ENCODE results near the gene TEX19. TPM values are rescaled to one million over a fixed set of nuclear protein-coding genes. Genes with fewer than 3 reads are reported as not detected.

TEX19 gene
- total and polyA plus RNA-seq, 2 of the 8 experiments (the other 6 are each of a cell fraction or from before 2014, with no cell fraction given): 0.54 to 0.80 TPM

GRCh38 chr17:82309656-82310570 is 49.1 kb upstream of the TEX19 start:
- no peaks in the 10 kb centered on the region for H3K4me1 ChIP-seq (replicated peaks in 1 of 4; ENCODE audit: control insufficient read depth in 3 of 4, insufficient read depth in 4 of 4, low read length in 3 of 4)
- H3K4me3 ChIP-seq (ENCODE audit: extremely low read depth in 1 of 4, insufficient read depth in 2 of 4, low read depth in 3 of 4, low read length in 4 of 4): no peak overlapping the region
- H2BK12ac ChIP-seq (ENCODE audit: low read depth, low read length): no peak overlapping the region
- H3K27ac ChIP-seq (ENCODE audit: low read depth, low read length): no peak overlapping the region
- POLR2A ChIA-PET (ENCODE audit: partially characterized antibody): interaction anchor here (1.0 kb wide), 1 partner anchor 11 kb away, joined by 6 read pairs; no protein-coding TSS in a partner anchor
- H3K56ac ChIP-seq (replicated peaks; ENCODE audit: insufficient read length, low read depth, low read length): no peak overlapping the region
- H4K8ac ChIP-seq (ENCODE audit: extremely low read depth, insufficient read depth, low read length): 0 out of 2 replicates have a peak overlapping the region, but pooled peaks have one; percentile 8
- no peak overlapping the region for H2BK15ac ChIP-seq (ENCODE audit: low read length)
- peaks cover 0 to 1% of the 10 kb centered on the region in 2 experiments for H4K20me1 ChIP-seq (replicated peaks in 1 of 2; ENCODE audit: control insufficient read depth in 1 of 2, insufficient read depth in 2 of 2, low read length in 2 of 2)
- H2BK120ac ChIP-seq (replicated peaks; ENCODE audit: low read depth, low read length): no peak overlapping the region
- FAIRE-seq: no peak
- H3K79me2 ChIP-seq (ENCODE audit: control insufficient read depth in 1 of 2, insufficient read depth in 2 of 2, low read length in 2 of 2): no peaks in the 10 kb centered on the region
- no peak overlapping the region for H2BK5ac ChIP-seq (ENCODE audit: low read depth, low read length)
- H3K4ac ChIP-seq (replicated peaks; ENCODE audit: insufficient read length, low read depth, low read length): no peak overlapping the region
- no peak overlapping the region for H3K18ac ChIP-seq (ENCODE audit: extremely low read depth, low read length)
- H2AK5ac ChIP-seq (ENCODE audit: low read depth, low read length): no peak overlapping the region
- H2BK20ac ChIP-seq (ENCODE audit: low read length): no peak overlapping the region
- H3K23me2 ChIP-seq (ENCODE audit: low read depth, low read length): no peaks in the 10 kb centered on the region
- H3K79me1 ChIP-seq (ENCODE audit: low read depth, low read length): no peaks in the 10 kb centered on the region
- CTCF ChIA-PET (ENCODE audit: partially characterized antibody): interaction anchor here (0.9 to 4.8 kb wide), 4 partner anchors 8 to 36 kb away, joined by 3 to 28 read pairs (median 5); partner anchors contain the start of gene CSNK1D
- no peaks in the 10 kb centered on the region for H3K9me3 ChIP-seq (ENCODE audit: insufficient read depth in 2 of 2, low read depth in 1 of 2, low read length in 1 of 2)
- H4K5ac ChIP-seq (ENCODE audit: insufficient read length, low read depth, low read length): no peak overlapping the region
- no peak for DNase-seq (ENCODE audit: low read depth in 1 of 2, low spot score in 2 of 2)
- no peak overlapping the region for H3K14ac ChIP-seq (ENCODE audit: insufficient read length)
- H2AFZ ChIP-seq (ENCODE audit: low read length): no peak overlapping the region
- no peak overlapping the region for H3K4me2 ChIP-seq (ENCODE audit: insufficient read depth in 1 of 2, low read depth in 2 of 2, low read length in 2 of 2)
- H3K23ac ChIP-seq (ENCODE audit: insufficient read length): no peak overlapping the region
- H3K36me3 ChIP-seq (ENCODE audit: control insufficient read depth in 2 of 4, insufficient read depth in 4 of 4, low read length in 3 of 4): no peaks in the 10 kb centered on the region; a peak in 1 of 8 replicates
- H4K91ac ChIP-seq (replicated peaks; ENCODE audit: insufficient read length, low read length): peak overlapping the region; percentile 39
- no peaks in the 10 kb centered on the region; a peak in 1 of 7 replicates for H3K27me3 ChIP-seq (replicated peaks in 1 of 4; ENCODE audit: control insufficient read depth in 3 of 4, extremely low read depth in 1 of 4, insufficient read depth in 3 of 4, low read length in 3 of 4)
- WGBS, 2 experiments (ENCODE audit: extremely low coverage in 1 of 2, insufficient coverage in 1 of 2, insufficient read length in 1 of 2, insufficient replicate concordance in 2 of 2, low coverage in 1 of 2, low lambda C conversion rate in 2 of 2, missing lambda C conversion rate in 1 of 2): 86% methylated on average over 27 of the region's 27 CpGs; no CpG with 5 or more reads in 1 of the 2 experiments
- no peak overlapping the region for H3K9ac ChIP-seq (replicated peaks in 1 of 4; ENCODE audit: extremely low read depth in 1 of 4, low read depth in 3 of 4, low read length in 3 of 4)
- TF ChIP-seq CHD1 (IDR thresholded peaks at IDR 0.05; ENCODE audit: low read depth, low read length) (no peak), ZNF274 (IDR thresholded peaks at IDR 0.05; ENCODE audit: borderline replicate concordance, extremely low read depth, low read length) (no peak), SIN3A (conservative IDR thresholded peaks at IDR 0.05 in 1 of 2, IDR thresholded peaks at IDR 0.05 in 1 of 2; ENCODE audit: low read depth in 1 of 2, low read length in 2 of 2) (no peak), POLR2A (IDR thresholded peaks at IDR 0.05; ENCODE audit: control extremely low read depth in 1 of 2, low read depth in 2 of 2, low read length in 2 of 2) (no peak), POLR2AphosphoS5 (IDR thresholded peaks at IDR 0.05; ENCODE audit: low read depth, low read length) (no peak), EZH2 (IDR thresholded peaks at IDR 0.05; ENCODE audit: low read depth, low read length, severe bottlenecking) (no peak), GABPA (IDR thresholded peaks at IDR 0.05; ENCODE audit: borderline replicate concordance, insufficient read depth, low read length) (no peak), EP300 (IDR thresholded peaks at IDR 0.05; ENCODE audit: borderline replicate concordance in 1 of 2, low read depth in 2 of 2, low read length in 2 of 2) (no peak), SAP30 (IDR thresholded peaks at IDR 0.05; ENCODE audit: insufficient read depth, insufficient replicate concordance, low read length) (no peak)
- TF ChIP-seq, protein P1, sequence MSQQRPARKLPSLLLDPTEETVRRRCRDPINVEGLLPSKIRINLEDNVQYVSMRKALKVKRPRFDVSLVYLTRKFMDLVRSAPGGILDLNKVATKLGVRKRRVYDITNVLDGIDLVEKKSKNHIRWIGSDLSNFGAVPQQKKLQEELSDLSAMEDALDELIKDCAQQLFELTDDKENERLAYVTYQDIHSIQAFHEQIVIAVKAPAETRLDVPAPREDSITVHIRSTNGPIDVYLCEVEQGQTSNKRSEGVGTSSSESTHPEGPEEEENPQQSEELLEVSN (IDR thresholded peaks at IDR 0.05): no peak
